Neutrophil (primary cell): ENCODE results near the gene MOAP1.

Experiments used
- H3K27ac ChIP-seq: fragments of 200-600 bp; sonication (generic); 2 replicates; pipeline ENCODE4 v1.5.1; 2016; ENCODE audit warnings: mild to moderate bottlenecking, moderate library complexity
- H3K27me3 ChIP-seq: fragments of 200-600 bp; sonication (generic); 2 replicates; pipeline ENCODE4 v1.6.0; 2016; ENCODE audit warnings: mild to moderate bottlenecking
- H3K36me3 ChIP-seq: fragments of 200-600 bp; sonication (generic); 2 replicates; pipeline ENCODE4 v1.5.1; 2017
- H3K4me1 ChIP-seq, 2 experiments: fragments of 200-600 bp in 1 of 2; sonication (generic) in 1 of 2; 1 replicate in 1 of 2; 2 replicates in 1 of 2; pipeline versions ENCODE4 v1.5.1 to v1.6.1; 2013 to 2016; ENCODE audit warnings: low read depth in 1 of 2, low read length in 1 of 2, mild to moderate bottlenecking in 1 of 2, moderate library complexity in 1 of 2; ENCODE audit not compliant: control insufficient read depth in 1 of 2, insufficient read depth in 1 of 2
- H3K4me3 ChIP-seq, 2 experiments: fragments of 200-600 bp in 1 of 2; sonication (generic) in 1 of 2; 1 replicate in 1 of 2; 2 replicates in 1 of 2; pipeline ENCODE4 v1.5.1; 2013 to 2016; ENCODE audit warnings: low read depth in 1 of 2, low read length in 1 of 2, mild to moderate bottlenecking in 1 of 2, moderate library complexity in 1 of 2
- H3K9me3 ChIP-seq: fragments of 200-600 bp; sonication (generic); 2 replicates; pipeline ENCODE4 v1.5.1; 2016
- TF ChIP-seq, protein P1 (sequence below): fragments of 200-600 bp; sonication (generic); IDR thresholded peaks from 2 replicates; pipeline ENCODE4 v1.5.1; 2016; ENCODE audit warnings: antibody characterized with exemption

MOAP1 gene

GRCh38 chr14:93228550-93228949 is 43.9 kb upstream of the MOAP1 start:
- TF ChIP-seq, protein P1, sequence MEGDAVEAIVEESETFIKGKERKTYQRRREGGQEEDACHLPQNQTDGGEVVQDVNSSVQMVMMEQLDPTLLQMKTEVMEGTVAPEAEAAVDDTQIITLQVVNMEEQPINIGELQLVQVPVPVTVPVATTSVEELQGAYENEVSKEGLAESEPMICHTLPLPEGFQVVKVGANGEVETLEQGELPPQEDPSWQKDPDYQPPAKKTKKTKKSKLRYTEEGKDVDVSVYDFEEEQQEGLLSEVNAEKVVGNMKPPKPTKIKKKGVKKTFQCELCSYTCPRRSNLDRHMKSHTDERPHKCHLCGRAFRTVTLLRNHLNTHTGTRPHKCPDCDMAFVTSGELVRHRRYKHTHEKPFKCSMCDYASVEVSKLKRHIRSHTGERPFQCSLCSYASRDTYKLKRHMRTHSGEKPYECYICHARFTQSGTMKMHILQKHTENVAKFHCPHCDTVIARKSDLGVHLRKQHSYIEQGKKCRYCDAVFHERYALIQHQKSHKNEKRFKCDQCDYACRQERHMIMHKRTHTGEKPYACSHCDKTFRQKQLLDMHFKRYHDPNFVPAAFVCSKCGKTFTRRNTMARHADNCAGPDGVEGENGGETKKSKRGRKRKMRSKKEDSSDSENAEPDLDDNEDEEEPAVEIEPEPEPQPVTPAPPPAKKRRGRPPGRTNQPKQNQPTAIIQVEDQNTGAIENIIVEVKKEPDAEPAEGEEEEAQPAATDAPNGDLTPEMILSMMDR: no peak
- Histone ChIP-seq H3K27ac (no peak overlapping the region), H3K9me3 (no peaks in the 10 kb centered on the region), H3K27me3 (peaks cover 32% of the 10 kb centered on the region), H3K4me1 (no peaks in the 10 kb centered on the region), H3K4me3 (no peak overlapping the region), H3K36me3 (peaks cover 57% of the 10 kb centered on the region)

GRCh38 chr14:93223565-93223964 is 38.9 kb upstream of the MOAP1 start:
- TF ChIP-seq, protein P1: no peak
- H3K9me3 ChIP-seq: no peaks in the 10 kb centered on the region
- H3K27ac ChIP-seq: no peak overlapping the region
- H3K36me3 ChIP-seq: peaks cover 77% of the 10 kb centered on the region
- no peaks in the 10 kb centered on the region for H3K4me1 ChIP-seq
- no peak overlapping the region for H3K4me3 ChIP-seq
- H3K27me3 ChIP-seq: no peaks in the 10 kb centered on the region

DNA sequence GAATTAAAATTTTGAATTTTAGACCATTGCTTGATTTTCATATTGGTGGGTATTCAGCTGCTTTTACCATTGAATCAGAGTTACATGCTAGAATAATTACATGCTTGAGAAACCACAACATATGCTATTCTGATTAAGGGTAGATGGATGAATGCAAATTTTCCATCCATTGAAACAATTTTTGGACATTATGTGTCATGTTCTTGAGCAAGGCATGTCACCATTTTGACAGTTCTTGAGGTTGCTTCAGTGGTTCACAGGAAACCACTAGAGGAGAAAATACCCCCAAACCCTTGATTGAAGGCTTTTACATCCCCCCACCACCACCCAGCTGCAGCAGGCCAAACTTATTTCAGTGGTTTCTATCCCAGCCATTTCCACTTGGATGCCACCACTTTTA is 35.8 kb upstream of the MOAP1 start:
- peaks cover 71% of the 10 kb centered on the region for H3K36me3 ChIP-seq
- H3K27ac ChIP-seq: no peak overlapping the region
- TF ChIP-seq, protein P1: no peak
- no peak overlapping the region for H3K4me3 ChIP-seq
- no peaks in the 10 kb centered on the region for H3K9me3 ChIP-seq
- H3K4me1 ChIP-seq: no peaks in the 10 kb centered on the region
- no peaks in the 10 kb centered on the region for H3K27me3 ChIP-seq

DNA sequence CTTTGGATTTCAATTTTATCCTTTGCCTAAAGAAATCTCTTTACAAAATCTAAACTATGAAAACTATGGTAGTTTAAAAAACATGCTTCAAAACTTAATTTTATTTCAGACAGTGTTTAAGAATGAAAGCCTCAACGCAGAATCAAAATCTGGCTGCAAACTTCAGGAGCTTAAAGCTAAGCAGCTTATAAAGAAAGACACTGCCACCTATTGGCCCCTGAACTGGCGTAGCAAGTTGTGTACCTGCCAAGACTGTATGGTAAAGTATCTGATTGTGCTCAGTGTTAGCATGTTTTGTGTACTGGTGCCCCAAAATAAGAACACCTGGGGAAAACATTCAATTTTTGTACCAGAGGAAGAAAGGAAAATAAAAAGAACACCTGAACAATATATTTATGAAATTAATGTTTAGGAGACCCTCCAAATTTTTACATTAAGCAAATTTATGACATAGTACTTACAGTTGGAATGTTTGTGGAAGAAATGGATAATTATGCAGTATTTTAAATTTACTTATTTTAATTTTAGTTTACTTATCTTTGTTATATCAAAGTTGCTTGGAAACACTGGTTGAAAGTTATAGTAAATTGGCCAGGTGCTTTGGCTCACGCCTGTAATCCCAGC is 34.5 kb upstream of the MOAP1 start:
- no peaks in the 10 kb centered on the region for H3K27me3 ChIP-seq
- H3K27ac ChIP-seq: no peak overlapping the region
- no peaks in the 10 kb centered on the region for H3K4me1 ChIP-seq
- TF ChIP-seq, protein P1: no peak
- no peak overlapping the region for H3K4me3 ChIP-seq
- H3K36me3 ChIP-seq: peaks cover 72% of the 10 kb centered on the region
- no peaks in the 10 kb centered on the region for H3K9me3 ChIP-seq

DNA sequence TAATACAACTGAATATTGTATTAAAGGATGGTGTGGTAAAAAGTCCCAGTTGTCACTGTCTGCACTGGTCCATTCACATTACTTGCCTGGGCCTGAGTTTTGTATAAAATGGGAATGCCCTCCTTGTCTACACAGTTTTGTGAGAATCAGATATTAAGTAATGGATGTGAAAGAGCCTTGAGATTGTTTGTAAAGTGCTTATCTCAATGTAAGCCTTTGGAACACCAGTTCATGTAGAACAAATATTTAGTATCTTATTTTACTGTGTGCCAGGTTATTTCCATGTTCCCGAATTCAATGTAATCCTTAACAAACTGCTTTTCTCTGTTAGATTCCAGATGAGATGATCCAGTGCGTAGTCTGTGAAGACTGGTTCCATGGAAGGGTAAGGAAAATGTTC is 29.9 kb upstream of the MOAP1 start:
- no peaks in the 10 kb centered on the region for H3K27me3 ChIP-seq
- TF ChIP-seq, protein P1: no peak
- no peak overlapping the region for H3K4me3 ChIP-seq
- H3K27ac ChIP-seq: no peak overlapping the region
- no peaks in the 10 kb centered on the region for H3K9me3 ChIP-seq
- peaks cover 56% of the 10 kb centered on the region for H3K36me3 ChIP-seq
- no peaks in the 10 kb centered on the region for H3K4me1 ChIP-seq

GRCh38 chr14:93212432-93212831 is 27.7 kb upstream of the MOAP1 start:
- Histone ChIP-seq H3K36me3 (peaks cover 50% of the 10 kb centered on the region), H3K27ac (no peak overlapping the region), H3K27me3 (no peaks in the 10 kb centered on the region), H3K9me3 (no peaks in the 10 kb centered on the region), H3K4me3 (no peak overlapping the region), H3K4me1 (peaks cover 8% of the 10 kb centered on the region in 2 experiments)
- TF ChIP-seq, protein P1: no peak
